Osteocyte (in vitro differentiated cells): ENCODE measurements around the gene GGCT. TPM values are rescaled to one million over a fixed set of nuclear protein-coding genes. Genes with fewer than 3 reads are reported as not detected.

Experiments
- DNase-seq: peaks from one replicate; pipeline ENCODE4 v3.0.0; 2021; ENCODE audit warnings: mixed read lengths; ENCODE audit not compliant: unreplicated experiment; ENCODE audit errors: extremely low spot score
- H3K27ac Mint-ChIP-seq: one replicate; pipeline ENCODE4 v1.8.0; 2021; ENCODE audit warnings: mild to moderate bottlenecking, mixed read lengths; ENCODE audit not compliant: unreplicated experiment
- H3K27me3 Mint-ChIP-seq: one replicate; pipeline ENCODE4 v1.8.0; 2021; ENCODE audit warnings: mixed read lengths; ENCODE audit not compliant: unreplicated experiment
- H3K36me3 Mint-ChIP-seq: one replicate; pipeline ENCODE4 v1.8.0; 2021; ENCODE audit warnings: mixed read lengths; ENCODE audit not compliant: unreplicated experiment
- H3K4me1 Mint-ChIP-seq: one replicate; pipeline ENCODE4 v1.8.0; 2021; ENCODE audit warnings: mixed read lengths; ENCODE audit not compliant: unreplicated experiment
- H3K4me3 Mint-ChIP-seq: one replicate; pipeline ENCODE4 v1.8.0; 2021; ENCODE audit warnings: mild to moderate bottlenecking, moderate library complexity, mixed read lengths; ENCODE audit not compliant: unreplicated experiment
- H3K9me3 Mint-ChIP-seq: one replicate; pipeline ENCODE4 v1.8.0; 2021; ENCODE audit warnings: mixed read lengths; ENCODE audit not compliant: unreplicated experiment
- total RNA-seq: library from RNA; stranded (reverse); gene quantifications from 2 replicates; pipeline ENCODE4 v1.2.1, GENCODE V29; 2021
- TF ChIP-seq, protein P1 (sequence below): fragments of 200-600 bp; sonication (generic); IDR thresholded peaks from 2 replicates; pipeline ENCODE4 v1.5.0; 2021; ENCODE audit warnings: antibody characterized with exemption, mild to moderate bottlenecking, moderate library complexity

Gene GGCT
- total RNA-seq, 1 donor from 2014 or later, result 24.2 TPM

DNA sequence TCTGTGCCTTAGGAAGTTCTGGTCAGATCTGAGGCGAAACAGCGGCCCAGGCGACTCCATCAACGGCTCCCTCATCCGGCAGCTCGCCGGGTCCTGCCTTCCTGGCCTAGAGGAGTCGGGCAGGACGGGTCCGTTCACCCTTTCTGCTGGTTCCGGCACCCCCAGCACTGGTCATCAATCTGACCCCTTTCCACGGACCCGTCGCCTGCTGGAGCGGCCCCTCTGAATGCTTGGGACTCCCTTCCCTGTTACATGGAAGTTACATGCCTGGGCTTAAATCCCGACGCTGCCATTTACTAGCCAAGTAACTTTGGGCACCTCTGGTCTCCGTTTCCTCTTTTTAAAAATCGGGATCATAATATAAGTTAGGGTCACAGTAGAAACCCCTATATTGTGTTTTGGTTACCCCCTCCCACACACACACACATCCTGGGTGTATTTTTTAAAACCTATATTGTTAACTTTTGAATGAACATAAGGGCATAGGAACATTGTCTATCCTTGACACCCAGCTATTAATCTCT is 607 bp upstream of the GGCT start:
- TF ChIP-seq, protein P1, sequence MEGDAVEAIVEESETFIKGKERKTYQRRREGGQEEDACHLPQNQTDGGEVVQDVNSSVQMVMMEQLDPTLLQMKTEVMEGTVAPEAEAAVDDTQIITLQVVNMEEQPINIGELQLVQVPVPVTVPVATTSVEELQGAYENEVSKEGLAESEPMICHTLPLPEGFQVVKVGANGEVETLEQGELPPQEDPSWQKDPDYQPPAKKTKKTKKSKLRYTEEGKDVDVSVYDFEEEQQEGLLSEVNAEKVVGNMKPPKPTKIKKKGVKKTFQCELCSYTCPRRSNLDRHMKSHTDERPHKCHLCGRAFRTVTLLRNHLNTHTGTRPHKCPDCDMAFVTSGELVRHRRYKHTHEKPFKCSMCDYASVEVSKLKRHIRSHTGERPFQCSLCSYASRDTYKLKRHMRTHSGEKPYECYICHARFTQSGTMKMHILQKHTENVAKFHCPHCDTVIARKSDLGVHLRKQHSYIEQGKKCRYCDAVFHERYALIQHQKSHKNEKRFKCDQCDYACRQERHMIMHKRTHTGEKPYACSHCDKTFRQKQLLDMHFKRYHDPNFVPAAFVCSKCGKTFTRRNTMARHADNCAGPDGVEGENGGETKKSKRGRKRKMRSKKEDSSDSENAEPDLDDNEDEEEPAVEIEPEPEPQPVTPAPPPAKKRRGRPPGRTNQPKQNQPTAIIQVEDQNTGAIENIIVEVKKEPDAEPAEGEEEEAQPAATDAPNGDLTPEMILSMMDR, result no peak
- Mint-ChIP-seq H3K9me3 (no peaks in the 10 kb centered on the region), H3K27ac (peak overlapping the region; percentile 89), H3K27me3 (no peaks in the 10 kb centered on the region), H3K4me3 (peak overlapping the region; percentile 80), H3K36me3 (no peaks in the 10 kb centered on the region), H3K4me1 (peaks cover 24% of the 10 kb centered on the region)
- DNase-seq, result no peak

DNA sequence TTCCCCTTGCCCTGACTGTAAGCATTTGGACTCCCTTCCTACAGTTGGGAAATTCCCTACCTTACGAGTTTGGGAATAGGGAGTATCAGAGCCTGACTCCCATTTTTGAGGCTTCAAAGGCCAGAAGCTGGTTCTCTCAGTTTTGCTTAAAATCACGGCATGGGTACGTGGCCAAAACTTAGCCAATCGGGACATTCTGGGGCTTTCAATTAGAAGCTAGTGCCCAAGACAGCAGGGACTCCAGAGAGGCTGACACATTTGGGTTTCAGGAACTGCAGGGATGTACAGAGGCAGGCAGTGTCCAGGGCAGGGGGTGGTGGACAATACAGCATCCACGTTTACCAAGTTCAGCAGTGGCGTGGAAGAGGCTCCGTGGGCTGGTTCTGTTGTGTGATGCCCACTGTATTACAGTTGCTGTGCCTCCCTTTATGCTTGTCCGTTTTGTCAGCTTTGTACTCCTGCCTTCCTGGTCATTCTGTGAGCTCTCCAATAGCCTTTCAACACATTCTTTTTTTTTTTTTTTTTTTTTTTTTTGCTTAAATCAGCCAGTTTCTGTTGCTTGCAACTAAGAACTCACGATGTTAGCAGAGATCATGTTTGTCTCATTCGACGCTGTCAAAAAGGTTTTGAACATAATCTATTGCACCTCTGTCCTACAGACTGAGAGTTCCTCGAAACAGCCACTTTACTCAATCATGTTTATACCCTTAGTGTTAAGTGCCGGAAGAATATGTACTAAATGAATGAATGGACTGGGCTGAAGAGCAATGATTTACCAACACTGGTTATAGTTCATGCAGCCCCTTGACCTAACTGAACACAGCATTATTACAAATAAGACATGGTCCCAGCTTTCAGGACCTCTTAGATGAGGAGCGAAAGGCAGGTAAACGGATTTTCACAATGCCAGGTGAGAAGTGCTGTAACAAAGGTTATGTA is 1.1 kb downstream of the GGCT start:
- DNase-seq, result no peak
- Mint-ChIP-seq H3K4me3 (peak overlapping the region; percentile 80), H3K9me3 (no peaks in the 10 kb centered on the region)

DNA sequence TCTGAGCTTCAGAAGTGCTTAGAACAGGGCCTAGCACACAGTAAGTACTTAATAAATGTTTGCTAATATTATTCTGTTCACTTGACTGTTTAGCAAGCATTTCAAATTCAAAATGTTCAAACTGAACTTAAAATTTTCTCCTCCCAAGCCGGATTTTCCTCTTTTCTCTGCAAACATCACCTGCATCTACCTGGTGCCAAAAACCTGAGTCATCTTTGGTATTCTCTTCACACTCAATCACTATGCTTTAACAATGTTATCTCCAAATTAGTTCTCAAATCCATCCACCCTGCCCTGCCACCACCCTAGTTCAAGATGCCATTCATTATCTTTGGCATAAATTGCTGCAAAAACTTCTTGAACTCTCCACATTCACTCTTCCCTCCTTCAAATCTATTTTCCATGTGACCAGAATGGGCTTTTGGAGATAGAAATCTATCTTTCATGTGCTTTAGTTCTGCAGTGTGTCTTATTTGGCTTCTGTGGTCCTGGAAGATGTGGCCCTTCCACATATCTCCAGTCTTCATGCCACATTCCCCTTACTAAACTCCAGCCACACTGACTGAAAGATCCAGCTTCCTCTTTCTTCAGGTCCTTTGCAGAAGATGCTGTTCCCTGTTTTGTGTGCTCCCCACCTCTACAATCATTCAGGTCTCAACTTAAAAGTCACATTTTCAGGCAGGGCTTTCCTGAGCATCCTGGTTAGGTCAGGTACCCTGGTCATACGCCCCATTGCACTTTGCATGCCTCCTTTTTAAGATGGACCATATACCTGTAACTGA is 2.0 kb downstream of the GGCT start:
- TF ChIP-seq, protein P1, result no peak
- no peak overlapping the region for H3K27ac Mint-ChIP-seq
- no peaks in the 10 kb centered on the region for H3K9me3 Mint-ChIP-seq
- H3K4me3 Mint-ChIP-seq, result no peak overlapping the region
- DNase-seq, result no peak
- peaks cover 24% of the 10 kb centered on the region for H3K4me1 Mint-ChIP-seq
- no peaks in the 10 kb centered on the region for H3K27me3 Mint-ChIP-seq
- peaks cover 4% of the 10 kb centered on the region for H3K36me3 Mint-ChIP-seq

More for the DNA sequence above, 1.1 kb downstream of the GGCT start:
- H3K27me3 Mint-ChIP-seq, result no peaks in the 10 kb centered on the region
- H3K36me3 Mint-ChIP-seq, result peaks cover 3% of the 10 kb centered on the region
- H3K4me1 Mint-ChIP-seq, result peaks cover 24% of the 10 kb centered on the region
- TF ChIP-seq, protein P1, result no peak
- peak overlapping the region; percentile 32 for H3K27ac Mint-ChIP-seq

DNA sequence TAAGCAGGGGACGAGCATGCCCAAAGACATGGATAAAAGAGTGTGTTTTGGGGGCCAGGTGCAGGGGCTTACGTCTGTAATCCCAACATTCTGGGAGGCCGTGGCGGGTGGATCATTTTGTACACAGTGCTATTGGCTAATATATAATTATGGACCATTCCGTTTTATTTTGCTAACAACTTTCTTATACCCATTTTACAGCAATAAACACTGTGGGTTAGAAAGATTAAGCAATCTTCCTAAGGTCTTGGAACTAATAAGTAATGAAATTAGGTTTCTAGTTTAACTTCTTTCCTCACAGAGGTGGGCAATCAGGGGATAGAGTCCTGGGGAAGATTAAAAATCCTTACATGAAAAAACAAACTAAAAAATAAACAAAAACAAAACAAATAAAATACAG is 3.4 kb downstream of the GGCT start:
- H3K27ac Mint-ChIP-seq, result no peak overlapping the region
- H3K36me3 Mint-ChIP-seq, result peaks cover 12% of the 10 kb centered on the region
- TF ChIP-seq, protein P1, result no peak
- peaks cover 24% of the 10 kb centered on the region for H3K4me1 Mint-ChIP-seq
- no peak overlapping the region for H3K4me3 Mint-ChIP-seq
- H3K27me3 Mint-ChIP-seq, result no peaks in the 10 kb centered on the region
- DNase-seq, result no peak
- H3K9me3 Mint-ChIP-seq, result no peaks in the 10 kb centered on the region
